OCI-LY7 (cell line): ENCODE data around the gene APOC3. TPM values are rescaled to one million over a fixed set of nuclear protein-coding genes. Genes with fewer than 3 reads are reported as not detected.

Experiments
- BruUV-seq: library from RNA; stranded (reverse); fragments of 400-500 nt; replicated peaks from 2 replicates; lab custom pipeline; 2021; lab: Mats Ljungman, UMichigan
- CTCF ChIA-PET: fragments of 300-600 bp; sonication (Branson Sonifier 250); formaldehyde crosslinking; loops from one replicate; lab custom pipeline; 2022; ENCODE audit warnings: antibody characterized with exemption; ENCODE audit not compliant: unreplicated experiment; lab: Charles Lee
- POLR2A ChIA-PET: fragments of 300-600 bp; sonication (Branson Sonifier 250); formaldehyde crosslinking; loops from one replicate; lab custom pipeline; 2022; ENCODE audit warnings: antibody characterized with exemption; lab: Charles Lee
- DNase-seq: peaks from one replicate; pipeline ENCODE4 v3.0.0-alpha.2; 2015; ENCODE audit warnings: low spot score
- H2AFZ ChIP-seq: fragments of 200-600 bp; sonication (generic), shearing (Covaris generic); 2 replicates; pipeline ENCODE4 v1.6.1; 2014; ENCODE audit warnings: mild to moderate bottlenecking, antibody characterized with exemption, low read length, moderate library complexity
- H3K27ac ChIP-seq: fragments of 200-600 bp; sonication (generic); 2 replicates; pipeline ENCODE4 v1.5.1; 2014; ENCODE audit warnings: mixed run types, low read depth, mild to moderate bottlenecking, moderate library complexity, low read length, inconsistent platforms; ENCODE audit not compliant: poor library complexity, severe bottlenecking
- H3K36me3 ChIP-seq: fragments of 200-600 bp; sonication (generic); 2 replicates; pipeline ENCODE4 v1.6.1; 2014; ENCODE audit warnings: mild to moderate bottlenecking, antibody characterized with exemption, low read length, moderate library complexity, mixed read lengths; ENCODE audit not compliant: insufficient read depth
- H3K4me1 ChIP-seq: fragments of 200-600 bp; sonication (generic); 2 replicates; pipeline ENCODE4 v1.5.1; 2014; ENCODE audit warnings: mild to moderate bottlenecking, low read length; ENCODE audit not compliant: insufficient read depth, poor library complexity, severe bottlenecking
- H3K4me2 ChIP-seq: fragments of 200-600 bp; sonication (generic); 2 replicates; pipeline ENCODE4 v1.6.1; 2014; ENCODE audit warnings: mild to moderate bottlenecking, low read length
- H3K4me3 ChIP-seq: fragments of 200-600 bp; sonication (generic); 2 replicates; pipeline ENCODE4 v1.5.1; 2014; ENCODE audit warnings: mild to moderate bottlenecking, low read depth, low read length; ENCODE audit not compliant: poor library complexity, severe bottlenecking
- H3K79me2 ChIP-seq: fragments of 200-600 bp; sonication (generic); 2 replicates; pipeline ENCODE4 v1.6.1; 2016; ENCODE audit warnings: low read depth, mild to moderate bottlenecking, low read length, moderate library complexity, mixed read lengths; ENCODE audit not compliant: insufficient read depth
- H3K9me2 ChIP-seq: fragments of 200-600 bp; sonication (generic); 2 replicates; pipeline ENCODE4 v1.6.1; 2016; ENCODE audit warnings: mild to moderate bottlenecking, low read length, mixed read lengths; ENCODE audit not compliant: insufficient read depth
- H3K9me3 ChIP-seq: fragments of 200-600 bp; sonication (generic); 2 replicates; pipeline ENCODE4 v1.6.1; 2014; ENCODE audit warnings: mild to moderate bottlenecking, mixed run types, low read length, mixed read lengths
- H4K20me1 ChIP-seq: fragments of 200-600 bp; sonication (generic); 2 replicates; pipeline ENCODE4 v1.6.1; 2014; ENCODE audit warnings: mild to moderate bottlenecking, antibody characterized with exemption, low read length, moderate library complexity, mixed read lengths; ENCODE audit not compliant: insufficient read depth
- EZH2phosphoT487 ChIP-seq: fragments of 200-600 bp; sonication (generic); IDR thresholded peaks from 2 replicates; pipeline ENCODE4 v1.6.1; 2018; ENCODE audit warnings: low read depth, borderline replicate concordance, mild to moderate bottlenecking, mixed run types, antibody characterized with exemption, low read length, moderate library complexity, mixed read lengths
- intact Hi-C: fragments of 100-400 bp; cut with micrococcal nuclease; formaldehyde crosslinking; loops from one replicate; pipeline ENCODE4 v1.10.0; 2022; ENCODE audit not compliant: unreplicated experiment
- total RNA-seq, 2 experiments: library from RNA; depleted of rRNA in 1 of 2; stranded (reverse); fragments of >200 nt in 1 of 2; shearing (Covaris generic) in 1 of 2; gene quantifications; 2 replicates each; pipeline ENCODE4 v1.2.3, GENCODE V29; 2014 to 2022
- TF ChIP-seq, protein P1 (sequence below): fragments of 200-600 bp; sonication (generic); conservative IDR thresholded peaks from 2 replicates; pipeline ENCODE4 v1.5.1; 2014; ENCODE audit warnings: mild to moderate bottlenecking, antibody characterized with exemption, low read length, moderate library complexity, mixed read lengths

APOC3 gene
- total RNA-seq, 2 experiments from 2014 or later, result not detected

DNA sequence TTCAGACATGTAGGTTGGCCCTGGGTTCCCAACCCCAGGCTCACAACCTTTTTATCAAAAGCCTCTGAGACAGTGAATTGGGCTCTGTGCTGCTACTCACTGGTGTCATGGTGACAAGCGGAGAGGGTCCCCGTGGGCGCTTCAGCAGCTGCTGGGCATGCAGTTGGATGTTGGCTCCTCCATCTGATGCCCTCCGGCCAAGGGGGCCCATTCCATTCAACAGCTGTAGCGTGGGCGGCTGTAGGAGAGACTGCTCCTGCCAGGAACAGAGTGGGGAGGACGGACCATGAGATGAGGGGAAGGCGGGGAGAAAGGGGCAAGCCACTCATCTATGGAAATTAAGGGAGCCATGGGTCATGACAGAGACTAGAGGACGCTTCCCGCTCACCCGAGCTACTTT is 43.7 kb downstream of the APOC3 start:
- no peaks in the 10 kb centered on the region for H4K20me1 ChIP-seq
- H3K36me3 ChIP-seq, result peaks cover 75% of the 10 kb centered on the region
- ChIA-PET POLR2A (no interaction called here), CTCF (no interaction called here)
- no TSS peak for BruUV-seq
- no peaks in the 10 kb centered on the region for H3K4me1 ChIP-seq
- no peaks in the 10 kb centered on the region for H3K9me3 ChIP-seq
- H3K4me2 ChIP-seq, result no peak overlapping the region
- H3K9me2 ChIP-seq, result no peaks in the 10 kb centered on the region
- DNase-seq, result no peak
- TF ChIP-seq, protein P1, sequence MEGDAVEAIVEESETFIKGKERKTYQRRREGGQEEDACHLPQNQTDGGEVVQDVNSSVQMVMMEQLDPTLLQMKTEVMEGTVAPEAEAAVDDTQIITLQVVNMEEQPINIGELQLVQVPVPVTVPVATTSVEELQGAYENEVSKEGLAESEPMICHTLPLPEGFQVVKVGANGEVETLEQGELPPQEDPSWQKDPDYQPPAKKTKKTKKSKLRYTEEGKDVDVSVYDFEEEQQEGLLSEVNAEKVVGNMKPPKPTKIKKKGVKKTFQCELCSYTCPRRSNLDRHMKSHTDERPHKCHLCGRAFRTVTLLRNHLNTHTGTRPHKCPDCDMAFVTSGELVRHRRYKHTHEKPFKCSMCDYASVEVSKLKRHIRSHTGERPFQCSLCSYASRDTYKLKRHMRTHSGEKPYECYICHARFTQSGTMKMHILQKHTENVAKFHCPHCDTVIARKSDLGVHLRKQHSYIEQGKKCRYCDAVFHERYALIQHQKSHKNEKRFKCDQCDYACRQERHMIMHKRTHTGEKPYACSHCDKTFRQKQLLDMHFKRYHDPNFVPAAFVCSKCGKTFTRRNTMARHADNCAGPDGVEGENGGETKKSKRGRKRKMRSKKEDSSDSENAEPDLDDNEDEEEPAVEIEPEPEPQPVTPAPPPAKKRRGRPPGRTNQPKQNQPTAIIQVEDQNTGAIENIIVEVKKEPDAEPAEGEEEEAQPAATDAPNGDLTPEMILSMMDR, result no peak
- no peak for TF ChIP-seq EZH2phosphoT487
- H3K4me3 ChIP-seq, result no peak overlapping the region
- H2AFZ ChIP-seq, result no peak overlapping the region
- intact Hi-C loops, result no loop called here
- no peaks in the 10 kb centered on the region for H3K79me2 ChIP-seq
- no peak overlapping the region for H3K27ac ChIP-seq

- no TSS peak for BruUV-seq
- DNase-seq, result no peak
- CTCF ChIA-PET, result no interaction called here
- no peaks in the 10 kb centered on the region for H3K4me1 ChIP-seq
- no peaks in the 10 kb centered on the region for H3K79me2 ChIP-seq
- H3K36me3 ChIP-seq, result peaks cover 66% of the 10 kb centered on the region
- H4K20me1 ChIP-seq, result no peaks in the 10 kb centered on the region
- no peak overlapping the region for H3K4me2 ChIP-seq
- no peak overlapping the region for H3K4me3 ChIP-seq
- intact Hi-C loops, result no loop called here
- no peaks in the 10 kb centered on the region for H3K9me3 ChIP-seq
- H3K9me2 ChIP-seq, result no peaks in the 10 kb centered on the region
- TF ChIP-seq EZH2phosphoT487, result no peak
- TF ChIP-seq, protein P1, result no peak
- POLR2A ChIA-PET, result interaction anchor here (0.6 kb wide), 1 partner anchor 269 kb away, joined by 3 read pairs; no protein-coding TSS in a partner anchor
- H3K27ac ChIP-seq, result no peak overlapping the region
- no peak overlapping the region for H2AFZ ChIP-seq
Measured at GRCh38 chr11:116874251-116874650, 44.5 kb downstream of the APOC3 start.

DNA sequence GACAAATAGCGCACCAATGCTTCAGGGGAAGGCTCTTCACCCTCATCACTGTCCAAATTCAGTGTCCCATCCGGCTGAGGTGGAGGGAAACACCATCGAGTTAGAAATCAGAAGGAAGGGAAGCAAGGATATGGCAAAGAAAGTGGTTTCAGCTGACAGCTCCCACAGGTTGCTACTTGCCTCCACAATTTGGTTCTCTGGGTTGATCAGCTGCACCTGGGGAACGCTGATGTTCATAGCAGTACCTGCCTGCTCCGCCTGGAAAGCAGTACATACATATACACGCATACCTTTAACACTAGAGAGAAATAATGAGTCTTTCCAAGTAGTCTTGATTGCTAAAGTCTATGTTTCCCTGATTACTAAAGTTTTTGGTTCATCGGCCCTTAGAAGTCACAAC is 45.5 kb downstream of the APOC3 start:
- Histone ChIP-seq H3K4me1 (peaks cover 6% of the 10 kb centered on the region), H2AFZ (no peak overlapping the region), H3K36me3 (peaks cover 57% of the 10 kb centered on the region), H3K79me2 (no peaks in the 10 kb centered on the region), H3K9me2 (no peaks in the 10 kb centered on the region), H3K27ac (no peak overlapping the region), H4K20me1 (no peaks in the 10 kb centered on the region), H3K9me3 (no peaks in the 10 kb centered on the region), H3K4me2 (no peak overlapping the region), H3K4me3 (no peak overlapping the region)
- no peak for TF ChIP-seq EZH2phosphoT487
- TF ChIP-seq, protein P1, result no peak
- no TSS peak for BruUV-seq
- intact Hi-C loops, result no loop called here
- ChIA-PET POLR2A (no interaction called here), CTCF (no interaction called here)
- no peak for DNase-seq
